HepG2 (cell line): ENCODE measurements around the gene PRKN. TPM values are rescaled to one million over a fixed set of nuclear protein-coding genes. Genes with fewer than 3 reads are reported as not detected.

ENCODE experiments used
- ATAC-seq: fragments of 200-7000 bp; cut with Tn5 transposase; 3 replicates; pipeline ENCODE4 v1.9.1; 2020; ENCODE audit warnings: mild to moderate bottlenecking, moderate library complexity
- BruUV-seq: library from RNA; stranded (reverse); fragments of 400-500 nt; replicated peaks from 2 replicates; lab custom pipeline; 2021; lab: Mats Ljungman, UMichigan
- CTCF ChIA-PET: fragments of 300-600 bp; formaldehyde crosslinking; extraction: SDS; loops from one replicate; lab custom pipeline; 2021; ENCODE audit warnings: low total read pairs, inconsistent platforms, low intra/inter-chr PET ratio; lab: Yijun Ruan, JAX
- POLR2A ChIA-PET: fragments of 350-600 bp; sonication (Branson Sonifier 250); formaldehyde crosslinking; loops from one replicate; lab custom pipeline; 2020; ENCODE audit warnings: antibody characterized with exemption, inconsistent platforms; lab: Yijun Ruan, JAX
- DNase-seq: peaks from one replicate; pipeline ENCODE4 v3.0.0-alpha.2; 2015; ENCODE audit warnings: low spot score
- FAIRE-seq: peaks from 3 replicates; lab custom pipeline; 2011; peaks lifted over from hg19 to GRCh38; lab: Jason Lieb, UNC
- H2AFZ ChIP-seq: one replicate; pipeline ENCODE4 v1.6.1; 2011; ENCODE audit warnings: low read length, inconsistent platforms
- H3K27ac ChIP-seq: fragments of 300-600 bp; 3 replicates; pipeline ENCODE4 v1.8.0; 2011; ENCODE audit warnings: mixed run types, mild to moderate bottlenecking, mixed read lengths, low read length, inconsistent platforms; ENCODE audit not compliant: insufficient read depth; ENCODE audit errors: extremely low read length
- H3K27me3 ChIP-seq, 2 experiments: fragments of 200-600 bp in 1 of 2; 2 replicates in 1 of 2; 3 replicates in 1 of 2; pipeline versions ENCODE4 v1.6.0 to v1.8.0; 2011; ENCODE audit warnings: low read length in 2 of 2, mild to moderate bottlenecking in 2 of 2, moderate library complexity in 2 of 2, inconsistent platforms in 1 of 2; ENCODE audit not compliant: insufficient read depth in 2 of 2, control insufficient read depth in 1 of 2
- H3K36me3 ChIP-seq, 2 experiments: fragments of 200-600 bp in 1 of 2; replicated peaks in 1 of 2; 2 replicates in 1 of 2; 3 replicates in 1 of 2; pipeline versions ENCODE4 v1.5.1 to v1.8.0; 2011; ENCODE audit warnings: low read length in 2 of 2, inconsistent platforms in 1 of 2; ENCODE audit not compliant: insufficient read depth in 2 of 2, control insufficient read depth in 1 of 2
- H3K4me1 ChIP-seq: 2 replicates; pipeline ENCODE4 v1.5.1; 2012; ENCODE audit warnings: low read length, inconsistent platforms; ENCODE audit not compliant: insufficient read depth
- H3K4me2 ChIP-seq: 2 replicates; pipeline ENCODE4 v1.6.0; 2011; ENCODE audit warnings: low read depth, low read length, inconsistent platforms
- H3K4me3 ChIP-seq, 3 experiments: fragments of 200-600 bp in 1 of 3; sonication (generic), shearing (Covaris generic) in 1 of 3; replicated peaks in 1 of 3; 2 replicates each; pipeline ENCODE4 v1.5.1; 2011 to 2016; ENCODE audit warnings: low read length in 3 of 3, inconsistent platforms in 2 of 3, low read depth in 2 of 3, mild to moderate bottlenecking in 2 of 3, control low read depth in 1 of 3, mixed read lengths in 1 of 3; ENCODE audit not compliant: insufficient read depth in 1 of 3
- H3K79me2 ChIP-seq: one replicate; pipeline ENCODE4 v1.6.1; 2011; ENCODE audit warnings: low read length, inconsistent platforms; ENCODE audit not compliant: insufficient read depth
- H3K9ac ChIP-seq: 2 replicates; pipeline ENCODE4 v1.6.0; 2011; ENCODE audit warnings: mild to moderate bottlenecking, low read depth, low read length, inconsistent platforms; ENCODE audit not compliant: insufficient read depth
- H3K9me3 ChIP-seq: 2 replicates; pipeline ENCODE4 v1.5.1; 2012; ENCODE audit warnings: mild to moderate bottlenecking, low read length
- H4K20me1 ChIP-seq: 2 replicates; pipeline ENCODE4 v1.6.0; 2011; ENCODE audit warnings: inconsistent platforms, mild to moderate bottlenecking, low read length, moderate library complexity; ENCODE audit not compliant: insufficient read depth
- SRSF9 ChIP-seq: fragments of 200-400 bp; formaldehyde crosslinking; IDR thresholded peaks from 2 replicates; pipeline ENCODE4 v1.6.1; 2018; ENCODE audit warnings: borderline replicate concordance, mild to moderate bottlenecking, low read depth, low read length; ENCODE audit not compliant: insufficient read depth, poor library complexity, severe bottlenecking
- ZMYM4 ChIP-seq: sonication (generic); formaldehyde crosslinking; IDR thresholded peaks from 2 replicates; pipeline ENCODE4 v1.8.1; 2023; ENCODE audit warnings: mild to moderate bottlenecking, missing genetic modification reagents
- ZNF225 ChIP-seq: sonication (generic); formaldehyde crosslinking; IDR thresholded peaks from 2 replicates; pipeline ENCODE4 v1.4.0; 2020; ENCODE audit warnings: mild to moderate bottlenecking, missing genetic modification reagents
- ZNF264 ChIP-seq: sonication (generic); formaldehyde crosslinking; IDR thresholded peaks from 2 replicates; pipeline ENCODE4 v1.4.0; 2020; ENCODE audit warnings: missing genetic modification reagents
- WGBS: methylation state at CpG from one replicate; pipeline ENCODE4 v1.1.6; 2017; ENCODE audit warnings: low lambda C conversion rate; 5-methylcytosine and 5-hydroxymethylcytosine counted together
- in situ Hi-C: cut with HindIII; loops from 2 replicates; pipeline ENCODE4 v1.10.0; 2017; ENCODE audit warnings: low pct_unique_long_range_greater_than_20kb; ENCODE audit not compliant: extremely low pct_ligation_motif_present
- intact Hi-C: fragments of 100-400 bp; cut with micrococcal nuclease; formaldehyde crosslinking; loops from one replicate; pipeline ENCODE4 v1.10.0; 2022; ENCODE audit not compliant: unreplicated experiment
- polyA plus RNA-seq, 8 experiments: library from polyadenylated mRNA; depleted of rRNA in 3 of 8; stranded (reverse) in 7 of 8; unstranded in 1 of 8; fragments of >200 nt; fragmentation: Illumina TruSeq in 4 of 8; extraction: Trizol in 4 of 8; gene quantifications; 2 replicates each; pipeline versions ENCODE4 v1.2.1 to v1.2.3, GENCODE V29; 2011 to 2016; ENCODE audit warnings: low read depth in 4 of 8, missing spikeins in 1 of 8, mixed read lengths in 1 of 8; ENCODE audit not compliant: insufficient read depth in 1 of 8
- total RNA-seq, 5 experiments: library from RNA; depleted of rRNA; stranded (reverse); fragments of >200 nt; fragmentation: Illumina TruSeq; extraction: Trizol; gene quantifications; 2 replicates each; pipeline ENCODE4 v1.2.3, GENCODE V29; 2016; ENCODE audit warnings: low read depth in 1 of 5
- TF ChIP-seq, protein P1 (sequence below): sonication (generic); formaldehyde crosslinking; IDR thresholded peaks from 2 replicates; pipeline ENCODE4 v1.4.0; 2020; ENCODE audit warnings: mild to moderate bottlenecking, missing genetic modification reagents

PRKN gene
- total and polyA plus RNA-seq, 2 of the 13 experiments (the other 11 are each of a cell fraction or from before 2014, with no cell fraction given): 0.31 to 0.44 TPM

- H3K4me2 ChIP-seq: no peak overlapping the region
- H3K27me3 ChIP-seq: no peaks in the 10 kb centered on the region
- intact Hi-C loops (no loop called here), in situ Hi-C loops (no loop called here)
- FAIRE-seq (no peak), DNase-seq (no peak), ATAC-seq (no peak)
- no peak overlapping the region for H3K9ac ChIP-seq
- no peaks in the 10 kb centered on the region for H4K20me1 ChIP-seq
- H3K4me1 ChIP-seq: no peaks in the 10 kb centered on the region
- no peak overlapping the region for H3K4me3 ChIP-seq
- no peak overlapping the region for H3K27ac ChIP-seq
- no peaks in the 10 kb centered on the region for H3K79me2 ChIP-seq
- no peaks in the 10 kb centered on the region for H3K36me3 ChIP-seq
- TF ChIP-seq ZNF264 (no peak), ZMYM4 (no peak), SRSF9 (no peak)
- no peaks in the 10 kb centered on the region for H3K9me3 ChIP-seq
- 64% methylated on average over 6 of the region's 6 CpGs for WGBS
- CTCF ChIA-PET: no interaction called here
- BruUV-seq: no TSS peak
- POLR2A ChIA-PET: no interaction called here
- no peak overlapping the region for H2AFZ ChIP-seq
Measured at GRCh38 chr6:162715601-162716000, 12.0 kb downstream of the PRKN start.

- no peaks in the 10 kb centered on the region for H3K4me1 ChIP-seq
- no peaks in the 10 kb centered on the region for H3K9me3 ChIP-seq
- WGBS: 42% methylated on average over 13 of the region's 13 CpGs
- TF ChIP-seq ZNF225: no peak
- TF ChIP-seq, protein P1, sequence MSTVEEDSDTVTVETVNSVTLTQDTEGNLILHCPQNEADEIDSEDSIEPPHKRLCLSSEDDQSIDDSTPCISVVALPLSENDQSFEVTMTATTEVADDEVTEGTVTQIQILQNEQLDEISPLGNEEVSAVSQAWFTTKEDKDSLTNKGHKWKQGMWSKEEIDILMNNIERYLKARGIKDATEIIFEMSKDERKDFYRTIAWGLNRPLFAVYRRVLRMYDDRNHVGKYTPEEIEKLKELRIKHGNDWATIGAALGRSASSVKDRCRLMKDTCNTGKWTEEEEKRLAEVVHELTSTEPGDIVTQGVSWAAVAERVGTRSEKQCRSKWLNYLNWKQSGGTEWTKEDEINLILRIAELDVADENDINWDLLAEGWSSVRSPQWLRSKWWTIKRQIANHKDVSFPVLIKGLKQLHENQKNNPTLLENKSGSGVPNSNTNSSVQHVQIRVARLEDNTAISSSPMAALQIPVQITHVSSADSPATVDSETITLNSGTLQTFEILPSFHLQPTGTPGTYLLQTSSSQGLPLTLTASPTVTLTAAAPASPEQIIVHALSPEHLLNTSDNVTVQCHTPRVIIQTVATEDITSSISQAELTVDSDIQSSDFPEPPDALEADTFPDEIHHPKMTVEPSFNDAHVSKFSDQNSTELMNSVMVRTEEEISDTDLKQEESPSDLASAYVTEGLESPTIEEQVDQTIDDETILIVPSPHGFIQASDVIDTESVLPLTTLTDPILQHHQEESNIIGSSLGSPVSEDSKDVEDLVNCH (CRISPR knock-in tag): no peak
- TF ChIP-seq, all 625 proteins: peak for 0
- Histone ChIP-seq H3K9ac (no peak overlapping the region), H3K79me2 (no peaks in the 10 kb centered on the region), H3K4me2 (no peak overlapping the region), H3K27ac (no peak overlapping the region), H2AFZ (no peak overlapping the region), H4K20me1 (no peaks in the 10 kb centered on the region), H3K36me3 (no peaks in the 10 kb centered on the region), H3K27me3 (no peaks in the 10 kb centered on the region), H3K4me3 (no peak overlapping the region)
- DNase-seq: no peak
- ChIA-PET CTCF (no interaction called here), POLR2A (no interaction called here)
- no TSS peak for BruUV-seq
- no peak for ATAC-seq
- no peak for FAIRE-seq
- intact Hi-C loops: no loop called here
- in situ Hi-C loops: no loop called here
Measured at GRCh38 chr6:162713974-162714780, 13.4 kb downstream of the PRKN start.
